Heart left ventricle (tissue), 13 donors: ENCODE measurements around the gene UFC1.

Source experiments
- CTCF ChIP-seq, 12 donors: fragments of 200-600 bp; sonication (generic) in 4 of 12; IDR thresholded peaks; one replicate each; pipeline versions ENCODE4 v1.5.0 to v1.8.0; 2018 to 2022; ENCODE audit warnings: antibody characterized with exemption in 12 of 12, mild to moderate bottlenecking in 5 of 12
- POLR2A ChIP-seq, 2 donors: fragments of 450-650 bp; IDR thresholded peaks; one replicate each; pipeline ENCODE4 v1.6.1; 2017; ENCODE audit warnings: antibody characterized with exemption in 2 of 2, mild to moderate bottlenecking in 2 of 2, moderate library complexity in 2 of 2
- donor health status: ischemic (EF 13 %, LVEDD 7.1; RV severe dilation, severe dysfunction).
- donor health status: DM: no; HTN: yes; CAD: no.
- donor health status: DM: no; HTN: no; CAD: no.
- donor health status: ischemic (EF 25% LVEDD 6.9; RV normal size, moderate dysfunction).
- donor health status: ischemic (EF 25% LVEDD 5.7; RV mildly dilated, moderate dysfunction).
- donor health status: ischemic (EF 35%, LVEDD 5.7; RV mildly dilated, moderate dysfunction).
- donor health status: nonischemic (EF 11% LVEDD 7.7; RV severe dilation, severe dysfunction).
- donor health status: DM: yes; HTN: yes; CAD: no.
- donor health status: PGD.
- donor health status: ischemic (EF 29% LVEDD 5.4; RV normal size, mild dysfunction).
- donor health status: nonischemic (EF 23%, LVEDD 6.1; RV moderate dilation, normal function).

GRCh38 chr1:161121834-161122233 lies 31.9 kb upstream of the UFC1 start:
- TF ChIP-seq CTCF (IDR thresholded peaks at IDR 0.05) (no peak), POLR2A (IDR thresholded peaks at IDR 0.05) (no peak)
